HG02798 (cell line): ENCODE results near the gene STX1B.

ENCODE experiments used
- ATAC-seq: cut with Tn5 transposase; IDR thresholded peaks from one replicate; pipeline ENCODE4 v1.9.1; 2021; ENCODE audit warnings: mild to moderate bottlenecking; ENCODE audit not compliant: unreplicated experiment, poor library complexity

Gene STX1B

DNA sequence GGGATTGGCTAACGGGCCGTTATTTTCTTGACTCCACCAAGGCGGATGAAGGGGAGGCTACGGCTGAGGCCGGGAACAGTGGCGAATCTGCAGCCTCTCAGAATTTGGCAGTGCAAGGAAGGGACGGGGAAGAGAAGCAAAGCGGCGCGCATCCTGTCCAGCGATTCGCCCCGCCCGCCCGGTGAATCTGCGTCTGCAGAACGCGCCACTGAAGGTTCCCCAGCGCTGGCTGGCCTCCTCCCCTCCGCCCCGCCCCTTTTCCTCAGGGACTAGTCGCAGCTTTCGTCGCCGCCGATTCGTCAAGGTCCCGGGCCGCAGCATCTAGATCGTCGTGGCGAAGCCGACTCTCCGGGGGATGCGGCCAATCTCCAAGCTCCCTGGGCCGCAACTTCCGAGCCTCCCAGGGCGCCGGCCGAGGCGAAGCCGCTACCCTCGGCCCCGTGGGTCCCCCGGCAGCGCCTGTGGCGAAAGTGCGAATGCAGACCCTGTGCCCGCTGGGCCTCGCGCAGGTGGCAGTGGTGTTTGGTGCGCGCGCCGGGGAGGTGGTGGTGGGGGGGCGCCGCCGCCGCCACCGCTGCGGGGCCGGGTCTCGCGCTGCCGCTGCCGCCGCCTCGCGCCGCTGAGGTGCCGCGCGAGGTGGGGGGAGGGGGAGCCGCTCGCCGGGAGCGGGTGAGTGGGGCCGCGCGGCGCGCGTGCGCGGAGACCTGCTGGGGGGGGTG is 52.8 kb downstream of the STX1B start, which contains the start of gene SETD1A:
SETD1A (plus strand) TSS at position 299 of the 719 bp plus-strand sequence. CDS start 978 bp downstream, outside the sequence.
- ATAC-seq, result peak; percentile 78

DNA sequence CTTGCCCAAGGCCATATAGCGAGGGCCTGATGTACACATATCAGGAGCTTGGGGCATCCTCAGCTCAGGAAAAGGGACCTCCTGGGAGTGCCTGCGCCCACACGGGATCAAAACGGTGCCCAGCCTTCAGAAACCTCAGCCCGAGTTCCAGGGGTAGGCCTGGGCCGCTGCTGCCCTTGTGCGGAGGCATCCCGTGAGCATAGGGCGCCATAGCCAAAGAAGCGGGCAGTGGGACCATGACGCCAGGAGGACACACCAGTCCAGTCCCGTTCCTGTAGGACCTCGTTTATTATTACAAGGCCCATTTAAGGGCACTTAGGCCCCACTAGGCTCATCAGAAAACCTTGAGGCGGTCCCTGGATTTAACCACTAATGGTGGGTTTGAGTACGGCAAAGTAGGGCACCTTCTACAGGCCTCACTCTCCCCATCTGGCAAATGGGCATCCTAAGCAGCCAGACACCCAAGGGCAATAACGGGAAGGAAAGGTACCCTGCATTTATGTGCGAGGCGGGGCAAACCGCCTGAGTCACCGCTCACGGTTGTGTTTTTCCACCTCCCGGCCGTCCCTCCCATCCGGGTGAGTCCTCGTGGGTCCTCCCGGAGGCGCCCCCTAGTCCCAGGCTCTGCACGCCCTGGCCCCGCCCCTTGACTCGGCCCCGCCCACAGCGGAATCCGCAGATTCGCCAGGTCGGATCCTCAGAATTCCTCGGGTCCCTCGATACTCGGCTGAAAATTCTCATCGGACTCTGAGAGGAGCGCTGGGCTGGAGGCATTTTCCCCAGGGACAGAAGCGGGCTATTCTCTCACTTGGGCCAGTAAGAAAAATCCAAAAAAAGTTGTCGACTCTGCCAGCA is 53.6 kb downstream of the STX1B start:
- peak; percentile 49 for ATAC-seq

DNA sequence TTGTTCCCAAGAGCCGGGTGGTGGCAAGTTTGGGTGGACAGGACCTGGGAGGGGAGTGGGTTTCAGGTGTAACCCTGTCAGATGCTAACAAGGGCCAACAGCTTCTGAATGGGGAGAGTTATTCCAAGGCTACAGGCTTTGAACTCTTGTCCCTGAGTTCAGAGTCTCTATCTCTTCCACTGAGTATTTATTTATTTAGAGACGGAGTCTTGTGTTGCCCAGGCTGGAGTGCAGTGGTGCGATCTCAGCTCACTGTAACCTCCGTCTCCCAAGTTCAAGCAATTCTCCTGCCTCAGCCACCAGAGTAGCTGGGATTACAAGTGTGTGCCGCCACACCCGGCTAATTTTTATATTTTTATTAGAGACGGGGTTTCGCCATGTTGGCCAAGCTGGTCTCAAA is 55.4 kb downstream of the STX1B start:
- no peak for ATAC-seq

DNA sequence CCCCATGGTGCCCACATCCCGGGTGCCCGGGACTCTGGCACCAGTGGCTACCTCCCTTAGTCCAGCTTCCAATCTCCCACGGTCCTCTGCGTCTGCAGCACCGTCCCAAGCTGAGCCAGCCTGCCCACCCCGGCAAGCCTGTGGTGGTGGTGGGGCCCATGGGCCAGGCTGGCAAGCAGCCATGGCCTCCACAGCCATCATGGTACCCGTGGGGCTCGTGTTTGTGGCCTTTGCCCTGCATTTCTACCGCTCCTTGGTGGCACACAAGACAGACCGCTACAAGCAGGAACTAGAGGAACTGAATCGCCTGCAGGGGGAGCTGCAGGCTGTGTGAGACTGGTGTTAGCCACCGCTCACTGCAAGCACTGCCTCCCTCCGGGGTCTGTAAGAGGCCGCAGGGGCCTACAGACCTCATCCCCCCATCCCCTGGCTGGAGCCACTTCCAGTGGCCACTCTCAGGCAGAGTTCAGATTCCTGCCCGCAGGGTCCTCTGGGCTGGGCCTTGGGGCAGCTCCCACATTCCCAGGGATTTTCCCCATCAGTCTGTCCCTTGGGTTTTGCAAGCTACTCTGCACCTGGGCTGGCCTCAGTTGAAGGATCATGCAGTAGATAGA is 56.8 kb downstream of the STX1B start:
- no peak for ATAC-seq

DNA sequence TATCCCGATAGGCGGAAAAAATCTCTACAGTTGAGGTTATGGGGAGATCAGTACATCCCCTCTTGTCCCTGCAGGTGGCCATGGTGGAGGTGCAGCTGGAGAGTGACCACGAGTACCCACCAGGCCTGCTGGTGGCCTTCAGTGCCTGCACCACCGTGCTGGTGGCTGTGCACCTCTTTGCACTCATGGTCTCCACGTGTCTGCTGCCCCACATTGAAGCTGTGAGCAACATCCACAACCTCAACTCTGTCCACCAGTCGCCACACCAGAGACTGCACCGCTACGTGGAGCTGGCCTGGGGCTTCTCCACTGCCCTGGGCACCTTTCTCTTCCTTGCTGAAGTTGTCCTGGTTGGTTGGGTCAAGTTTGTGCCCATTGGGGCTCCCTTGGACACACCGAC is 57.3 kb downstream of the STX1B start:
- no peak for ATAC-seq

DNA sequence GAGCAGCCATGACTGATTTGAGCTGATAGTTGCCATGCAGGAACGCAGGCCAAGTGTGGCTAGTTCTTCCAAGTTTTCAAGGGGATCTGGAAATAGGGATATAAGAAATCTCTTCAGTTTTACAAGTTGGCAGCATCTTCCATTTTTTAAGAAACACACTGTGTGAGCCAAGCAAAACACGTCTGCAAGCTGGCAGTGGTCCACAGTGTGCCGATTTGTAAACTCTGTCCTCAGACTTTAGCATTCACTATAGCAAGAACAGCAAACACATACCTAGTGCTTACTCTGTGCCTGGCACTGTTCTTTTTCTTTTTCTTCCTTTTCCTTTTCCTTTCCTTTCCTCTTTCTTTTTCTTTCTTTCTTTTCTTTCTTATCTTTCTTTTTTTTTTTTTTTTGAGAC is 58.7 kb downstream of the STX1B start:
- ATAC-seq, result no peak

DNA sequence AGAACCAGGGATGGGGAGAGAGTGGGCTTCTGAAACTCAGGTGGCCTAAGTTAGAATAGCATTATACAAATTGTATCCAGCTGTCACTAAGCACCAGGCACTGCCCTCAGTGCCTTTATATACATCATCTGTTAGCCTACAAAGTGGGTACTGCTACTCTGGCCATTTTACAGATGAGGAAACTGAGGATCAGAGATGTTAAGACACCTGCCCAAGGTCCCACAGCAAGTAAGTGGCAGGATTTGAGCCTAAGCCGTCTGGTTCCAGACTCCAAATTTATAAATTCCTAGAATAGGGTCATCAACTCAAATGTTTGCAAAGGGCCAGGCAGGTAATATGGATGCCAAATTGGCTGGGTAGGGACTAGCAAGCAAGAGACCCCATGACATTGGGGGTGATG is 59.2 kb downstream of the STX1B start:
- ATAC-seq, result no peak

DNA sequence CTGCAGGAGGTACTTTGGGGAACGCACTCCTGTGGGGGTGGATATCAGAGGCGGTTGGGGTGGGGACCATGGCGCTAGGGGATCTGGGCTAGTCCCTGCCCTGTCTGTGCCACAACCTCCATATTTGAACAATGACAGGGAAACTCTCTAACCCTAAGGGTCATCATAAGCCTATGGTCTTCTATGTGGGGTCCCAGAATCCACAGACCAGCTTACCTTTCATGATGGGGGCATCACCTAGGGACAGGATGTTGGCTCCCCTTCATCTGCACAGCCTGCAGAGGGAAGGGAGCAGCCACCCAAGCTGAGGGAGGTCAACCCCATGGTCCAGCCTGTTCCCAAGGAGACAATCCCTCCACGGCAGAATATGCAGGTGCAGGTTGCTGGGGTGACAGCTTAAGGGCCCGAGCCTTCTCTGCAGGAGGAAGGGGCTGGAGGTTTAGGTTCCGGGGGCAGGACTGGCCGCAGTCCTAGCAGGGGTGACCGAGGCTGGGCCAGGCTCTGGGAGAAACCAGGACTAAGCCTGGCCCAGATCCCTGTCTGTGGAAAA is 59.8 kb downstream of the STX1B start:
- ATAC-seq, result no peak

DNA sequence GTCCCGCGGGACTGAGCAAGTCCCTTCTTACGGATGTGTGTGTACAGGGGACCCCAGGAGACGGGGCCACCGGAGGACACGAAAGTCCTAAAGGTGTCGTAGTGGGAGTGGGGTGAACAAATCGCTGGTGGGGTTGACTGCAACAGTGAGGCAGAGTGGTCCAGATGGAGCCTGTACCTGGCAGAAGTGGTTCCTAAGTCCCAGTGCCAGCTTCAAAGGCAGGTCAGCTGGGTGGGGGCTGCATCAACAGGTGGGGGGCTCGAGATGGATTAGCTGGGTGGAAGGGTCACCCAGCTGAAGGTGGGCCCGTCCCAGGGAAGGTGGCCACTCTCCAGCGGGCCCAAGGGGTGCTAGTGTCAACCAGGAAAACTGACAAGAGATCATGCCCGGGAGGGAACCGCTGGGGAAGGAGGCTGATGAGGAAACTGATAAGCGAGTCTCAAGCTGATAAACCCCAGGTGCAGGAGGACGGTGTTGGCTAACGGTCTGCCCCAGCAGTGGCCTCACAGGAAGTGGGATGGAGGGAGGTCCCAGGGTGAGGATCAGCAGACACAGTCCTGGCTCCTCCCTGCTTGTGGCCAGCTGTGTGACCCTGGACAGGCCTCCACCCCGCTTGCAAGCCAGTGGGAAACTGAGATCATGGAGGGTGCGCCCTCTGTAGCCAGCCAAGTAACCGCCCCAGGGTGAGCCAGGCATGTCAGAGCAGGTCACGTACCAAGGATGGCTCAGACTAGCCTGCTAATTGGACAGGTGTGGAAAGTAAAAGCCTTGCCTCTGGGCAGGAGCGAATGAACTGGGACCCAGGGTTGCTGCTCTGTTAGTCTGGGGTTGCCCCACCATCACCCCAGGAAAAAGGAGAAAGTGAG is 60.6 kb downstream of the STX1B start:
- ATAC-seq, result peak; percentile 48

DNA sequence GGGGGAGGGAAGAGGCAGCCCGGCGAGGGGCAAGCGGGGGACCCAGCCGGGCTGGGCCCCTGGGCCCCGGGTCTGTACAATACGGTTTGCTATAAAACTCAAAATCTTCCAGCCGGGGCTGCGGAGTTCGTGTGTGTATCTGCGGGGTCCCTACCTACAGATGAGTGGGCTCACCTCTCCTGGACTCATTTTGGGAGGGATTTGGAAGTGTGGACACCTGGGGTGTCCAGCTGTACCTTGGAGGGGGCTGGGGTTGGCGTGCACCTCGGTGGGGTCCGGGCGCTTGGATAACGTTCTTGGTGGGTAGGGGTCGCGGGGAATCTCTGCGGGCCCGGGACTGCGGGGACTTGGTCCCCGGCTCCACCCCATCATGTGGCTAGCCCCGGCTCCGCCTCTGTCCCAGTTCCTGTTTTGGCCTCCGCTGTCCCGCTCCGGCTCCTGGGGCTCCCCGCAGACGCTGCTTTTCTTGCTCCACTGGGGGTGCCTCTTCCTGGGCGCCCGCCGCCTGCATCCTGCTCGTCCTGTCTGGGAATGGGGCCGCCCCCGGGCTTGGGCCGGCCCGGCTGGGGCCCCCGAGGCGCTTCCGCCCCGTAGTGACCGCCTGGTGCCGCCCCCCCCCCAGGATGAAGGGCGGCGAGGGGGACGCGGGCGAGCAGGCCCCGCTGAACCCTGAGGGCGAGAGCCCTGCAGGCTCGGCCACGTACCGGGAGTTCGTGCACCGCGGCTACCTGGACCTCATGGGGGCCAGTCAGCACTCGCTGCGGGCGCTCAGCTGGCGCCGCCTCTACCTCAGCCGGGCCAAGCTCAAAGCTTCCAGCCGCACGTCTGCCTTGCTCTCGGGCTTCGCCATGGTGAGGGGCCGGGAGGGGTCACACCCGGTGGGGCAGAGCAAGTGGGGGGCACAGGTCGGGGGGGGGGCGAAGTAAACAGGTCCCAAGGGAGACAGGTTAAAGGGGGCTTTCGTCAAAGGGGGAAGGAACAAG is 61.5 kb downstream of the STX1B start, which contains the start of gene ORAI3:
ORAI3 (plus strand) TSS at position 402 of the 983 bp plus-strand sequence; CDS start at position 624, 222 bp downstream.
- ATAC-seq, result peak; percentile 56

DNA sequence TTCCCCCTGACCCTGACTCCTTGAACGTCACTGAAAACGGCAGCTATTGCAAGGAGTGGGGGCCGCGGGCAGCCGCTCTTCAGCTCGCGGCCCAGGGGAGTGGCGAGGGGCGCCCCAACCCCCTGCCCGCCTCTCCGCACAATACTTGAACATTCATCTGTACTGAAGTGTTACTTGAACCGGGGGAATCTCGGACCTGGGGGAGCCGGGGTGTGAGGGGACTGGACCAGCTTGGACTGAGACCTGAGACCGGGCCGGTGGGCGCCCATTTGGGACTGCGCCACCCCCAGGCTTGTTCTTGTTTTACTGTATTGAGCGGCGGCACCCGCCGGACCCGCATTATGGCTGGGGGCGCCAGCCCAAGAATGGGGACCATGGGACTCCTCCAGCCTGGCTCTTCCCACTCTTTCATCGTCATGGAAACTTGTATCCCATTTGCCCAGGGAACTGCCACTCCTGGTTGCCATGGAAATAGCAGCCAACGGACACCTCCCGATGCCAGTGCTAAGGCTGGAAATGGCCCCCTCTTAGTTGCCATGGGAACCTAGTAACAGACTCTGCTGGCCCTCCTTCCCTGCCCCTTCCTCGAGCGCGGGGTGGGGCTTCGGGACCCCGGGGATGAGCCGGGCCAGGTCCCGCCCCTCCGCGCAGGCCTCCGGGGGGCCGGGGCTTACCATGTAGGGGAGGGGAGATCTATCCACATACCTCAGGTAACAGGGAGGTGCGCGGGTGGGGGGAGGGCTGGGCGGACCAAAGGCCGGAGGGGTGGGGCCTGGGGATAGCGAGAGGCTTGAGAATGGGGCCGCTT is 62.4 kb downstream of the STX1B start:
- no peak for ATAC-seq

DNA sequence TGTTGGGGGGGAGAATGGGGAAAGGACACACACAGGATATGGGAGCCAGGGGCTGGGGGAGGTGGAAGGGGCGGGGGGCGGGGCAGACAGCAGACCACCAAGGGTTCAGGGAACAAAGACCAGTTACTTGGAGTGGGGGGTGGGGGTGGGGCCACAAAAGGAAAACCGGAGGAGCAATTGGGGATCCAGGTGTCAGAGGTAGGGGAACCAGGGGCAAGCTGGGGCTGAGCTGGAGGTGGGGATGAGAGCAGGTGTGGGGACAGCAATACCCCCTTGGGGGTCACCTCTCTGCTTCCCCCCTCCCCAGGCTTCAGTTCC is 62.9 kb downstream of the STX1B start:
- no peak for ATAC-seq

DNA sequence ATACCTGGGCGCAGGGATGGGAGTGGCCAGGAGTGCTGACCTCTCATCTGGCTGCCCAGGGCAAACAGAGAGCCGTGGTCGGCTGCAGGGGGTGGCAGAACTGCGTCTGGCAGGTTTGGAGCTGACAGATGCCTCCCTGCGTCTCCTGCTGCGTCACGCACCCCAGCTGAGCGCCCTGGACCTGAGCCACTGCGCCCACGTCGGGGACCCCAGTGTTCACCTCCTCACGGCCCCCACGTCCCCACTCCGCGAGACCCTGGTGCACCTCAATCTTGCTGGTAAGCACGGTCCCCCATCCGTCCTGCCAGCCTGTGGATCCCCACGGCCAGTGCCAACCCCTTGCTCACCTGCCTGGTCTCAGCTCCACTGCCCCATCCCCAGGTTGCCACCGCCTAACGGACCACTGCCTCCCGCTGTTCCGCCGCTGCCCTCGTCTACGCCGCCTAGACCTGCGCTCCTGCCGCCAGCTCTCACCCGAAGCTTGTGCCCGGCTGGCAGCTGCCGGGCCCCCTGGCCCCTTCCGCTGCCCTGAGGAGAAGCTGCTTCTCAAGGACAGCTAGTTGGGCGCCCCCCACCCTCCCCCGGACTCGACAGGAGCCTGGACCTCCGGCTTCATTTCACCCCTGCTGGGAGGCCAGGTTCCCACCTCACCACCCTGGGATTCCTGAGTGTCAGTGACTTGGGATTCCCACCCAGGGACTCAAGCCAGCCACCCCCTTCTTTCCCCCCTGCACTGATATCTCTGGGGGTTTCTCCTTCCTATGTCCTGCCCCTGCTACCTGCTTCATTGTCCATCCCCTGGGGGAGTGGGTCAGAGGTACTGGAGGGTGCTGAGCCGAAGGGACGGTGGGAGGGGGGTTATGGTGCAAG is 63.5 kb downstream of the STX1B start:
- ATAC-seq, result no peak

DNA sequence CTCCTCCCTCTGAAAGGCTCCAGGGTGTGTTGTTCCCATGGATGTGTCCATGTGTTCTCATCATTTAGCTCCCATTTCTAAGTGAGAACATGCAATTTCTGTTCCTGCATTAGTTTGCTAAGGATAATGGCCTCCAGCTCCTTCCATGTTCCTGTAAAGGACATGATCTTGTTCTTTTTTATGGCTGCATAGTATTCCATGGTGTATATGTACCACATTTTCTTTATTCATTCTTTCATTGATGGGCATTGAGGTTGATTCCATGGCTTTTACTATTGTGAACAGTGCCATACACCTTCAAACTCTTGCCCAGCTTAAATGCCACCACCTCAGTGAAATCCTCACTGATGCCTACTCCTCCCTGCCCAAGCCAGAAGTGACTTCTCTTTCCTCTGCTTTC is 66.1 kb downstream of the STX1B start:
- no peak for ATAC-seq

DNA sequence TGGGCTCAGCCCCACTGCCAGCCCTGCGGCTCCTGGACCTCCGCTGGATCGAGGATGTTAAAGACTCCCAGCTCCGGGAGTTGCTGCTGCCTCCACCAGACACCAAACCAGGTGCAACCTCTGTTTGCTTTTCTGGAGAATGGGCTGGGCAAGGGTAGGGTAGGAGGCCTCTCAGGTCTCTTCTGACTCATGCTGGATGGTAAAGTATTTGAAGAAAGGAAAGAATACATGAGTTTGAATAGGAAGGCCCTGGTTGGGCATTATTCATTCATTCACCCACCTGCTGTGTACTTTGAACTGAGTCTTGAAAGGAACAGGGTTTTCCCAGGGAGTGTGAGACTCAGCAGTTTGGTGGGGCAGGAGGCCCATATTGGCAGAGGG is 68.0 kb downstream of the STX1B start:
- ATAC-seq, result no peak

DNA sequence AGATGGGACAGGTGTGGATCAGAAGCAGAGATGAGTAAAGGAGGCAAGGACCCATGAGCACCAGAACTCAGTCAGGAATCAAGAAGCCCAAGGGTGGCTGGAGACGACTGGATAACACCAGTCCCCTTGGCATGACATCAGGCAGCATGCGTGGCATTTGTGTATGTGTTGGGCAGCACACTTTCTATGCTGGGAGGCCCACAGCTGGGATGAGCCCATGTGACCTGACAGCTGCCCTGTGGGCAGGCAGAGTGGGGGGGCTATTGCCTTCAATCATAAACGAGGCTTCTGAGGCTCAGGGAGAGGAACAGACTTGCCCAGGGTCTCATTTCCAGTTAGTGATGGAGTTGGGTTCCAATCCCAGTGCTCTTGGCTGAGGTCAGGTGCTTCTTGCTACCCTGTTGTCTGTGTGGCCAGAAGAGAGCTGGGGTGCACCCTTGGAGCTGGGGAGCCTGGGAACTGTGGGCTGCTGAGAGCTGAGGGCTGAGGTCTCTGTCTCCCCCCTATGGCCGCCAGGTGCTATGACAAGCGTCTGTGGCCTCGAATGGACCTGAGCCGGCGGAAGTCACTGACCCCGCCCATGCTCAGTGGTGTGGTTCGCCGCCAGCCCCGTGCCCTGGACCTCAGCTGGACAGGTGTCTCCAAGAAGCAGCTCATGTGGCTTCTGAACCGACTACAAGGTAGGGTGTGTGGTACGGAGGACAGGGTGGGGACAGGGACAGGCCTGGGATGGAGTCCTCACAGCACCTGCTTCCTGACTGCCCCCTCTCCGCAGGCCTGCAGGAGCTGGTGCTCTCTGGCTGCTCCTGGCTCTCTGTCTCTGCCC is 68.6 kb downstream of the STX1B start:
- peak; percentile 91 for ATAC-seq
